HG03439 (cell line): ENCODE data around the gene HECTD1.
A peak's percentile ranks its signal among the peaks of the same experiment; 100 is the strongest.
"Not testable (repeated sequence)": the region's sequence is repeated elsewhere in the genome, so short reads cannot be mapped to it uniquely, and the experiment has no call there.

Experiments used
- ATAC-seq: cut with Tn5 transposase; IDR thresholded peaks from one replicate; pipeline ENCODE4 v1.9.1; 2021; ENCODE audit warnings: mild to moderate bottlenecking, moderate library complexity; ENCODE audit not compliant: unreplicated experiment

HECTD1 gene

GRCh38 chr14:31096255-31096654 is 111.3 kb downstream of the HECTD1 start:
- no peak for ATAC-seq

GRCh38 chr14:31095817-31096216 is 111.8 kb downstream of the HECTD1 start:
- not testable (repeated sequence) for ATAC-seq

- not testable (repeated sequence) for ATAC-seq
Observed at GRCh38 chr14:31093884-31094839, 113.4 kb downstream of the HECTD1 start.

GRCh38 chr14:31092160-31092708 is 115.4 kb downstream of the HECTD1 start:
- no peak for ATAC-seq

GRCh38 chr14:31090883-31091764 is 116.5 kb downstream of the HECTD1 start:
- no peak for ATAC-seq

- not testable (repeated sequence) for ATAC-seq
Observed at GRCh38 chr14:31086466-31086865, 121.1 kb downstream of the HECTD1 start.

GRCh38 chr14:31085027-31085426 is 122.6 kb downstream of the HECTD1 start:
- ATAC-seq = no peak

- ATAC-seq = peak; percentile 68
Observed at GRCh38 chr14:31084385-31084784, 123.2 kb downstream of the HECTD1 start.

GRCh38 chr14:31083781-31084180 is 123.8 kb downstream of the HECTD1 start:
- ATAC-seq = no peak

GRCh38 chr14:31080484-31080883 is 127.1 kb downstream of the HECTD1 start:
- ATAC-seq = no peak

GRCh38 chr14:31080056-31080455 is 127.5 kb downstream of the HECTD1 start:
- no peak for ATAC-seq

GRCh38 chr14:31078766-31079165 is 128.8 kb downstream of the HECTD1 start:
- ATAC-seq = no peak

GRCh38 chr14:31075144-31075543 is 132.4 kb downstream of the HECTD1 start:
- no peak for ATAC-seq

GRCh38 chr14:31071151-31071550 is 136.4 kb downstream of the HECTD1 start:
- no peak for ATAC-seq

- no peak for ATAC-seq
Observed at GRCh38 chr14:31070431-31070830, 137.2 kb downstream of the HECTD1 start.

GRCh38 chr14:31069343-31069742 is 138.2 kb downstream of the HECTD1 start:
- ATAC-seq = no peak

GRCh38 chr14:31068235-31068634 is 139.4 kb downstream of the HECTD1 start:
- no peak for ATAC-seq

GRCh38 chr14:31062908-31063307 is 144.7 kb downstream of the HECTD1 start:
- ATAC-seq = not testable (repeated sequence)

GRCh38 chr14:31060253-31060875 is 147.2 kb downstream of the HECTD1 start:
- no peak for ATAC-seq

GRCh38 chr14:31059152-31059924 is 148.3 kb downstream of the HECTD1 start:
- no peak for ATAC-seq
